GM19025 (cell line): ENCODE results near the gene ABCD1.
"Not testable (repeated sequence)": the region's sequence is repeated elsewhere in the genome, so short reads cannot be mapped to it uniquely, and the experiment has no call there.

Source experiments
- ATAC-seq: cut with Tn5 transposase; IDR thresholded peaks from one replicate; pipeline ENCODE4 v1.9.1; 2021; ENCODE audit warnings: mild to moderate bottlenecking, low read depth, moderate library complexity; ENCODE audit not compliant: unreplicated experiment

The ABCD1 gene

GRCh38 chrX:153731117-153731844 lies 6.6 kb downstream of the ABCD1 start:
- no peak for ATAC-seq

- ATAC-seq, result no peak
These were observed 7.2 kb downstream of the ABCD1 start for GRCh38 chrX:153731845-153732215.

GRCh38 chrX:153732401-153732800 lies 7.7 kb downstream of the ABCD1 start:
- ATAC-seq, result no peak

- no peak for ATAC-seq
These were observed 9.1 kb downstream of the ABCD1 start for GRCh38 chrX:153733651-153734240.

GRCh38 chrX:153734871-153735270 lies 10.2 kb downstream of the ABCD1 start:
- no peak for ATAC-seq

- no peak for ATAC-seq
These were observed 10.6 kb downstream of the ABCD1 start for GRCh38 chrX:153735274-153735673.

GRCh38 chrX:153736071-153736820 lies 11.6 kb downstream of the ABCD1 start:
- no peak for ATAC-seq

GRCh38 chrX:153736871-153737441 lies 12.3 kb downstream of the ABCD1 start:
- no peak for ATAC-seq

GRCh38 chrX:153738056-153738605 lies 13.5 kb downstream of the ABCD1 start:
- ATAC-seq, result no peak

GRCh38 chrX:153739754-153740486 lies 15.3 kb downstream of the ABCD1 start:
- no peak for ATAC-seq

- ATAC-seq, result no peak
These were observed 16.1 kb downstream of the ABCD1 start for GRCh38 chrX:153740631-153741222.

- no peak for ATAC-seq
These were observed 16.8 kb downstream of the ABCD1 start for GRCh38 chrX:153741446-153741845.

- not testable (repeated sequence) for ATAC-seq
These were observed 17.5 kb downstream of the ABCD1 start for GRCh38 chrX:153742111-153742510.

GRCh38 chrX:153742796-153743467 lies 18.3 kb downstream of the ABCD1 start:
- not testable (repeated sequence) for ATAC-seq

- ATAC-seq, result not testable (repeated sequence)
These were observed 19.0 kb downstream of the ABCD1 start for GRCh38 chrX:153743468-153744209.

GRCh38 chrX:153744210-153745066 lies 19.8 kb downstream of the ABCD1 start:
- no peak for ATAC-seq

GRCh38 chrX:153745067-153745433 lies 20.4 kb downstream of the ABCD1 start:
- ATAC-seq, result not testable (repeated sequence)

GRCh38 chrX:153746359-153746758 lies 21.7 kb downstream of the ABCD1 start:
- no peak for ATAC-seq
